ENCODE results near the gene ZBTB7C.

Gene ZBTB7C

DNA sequence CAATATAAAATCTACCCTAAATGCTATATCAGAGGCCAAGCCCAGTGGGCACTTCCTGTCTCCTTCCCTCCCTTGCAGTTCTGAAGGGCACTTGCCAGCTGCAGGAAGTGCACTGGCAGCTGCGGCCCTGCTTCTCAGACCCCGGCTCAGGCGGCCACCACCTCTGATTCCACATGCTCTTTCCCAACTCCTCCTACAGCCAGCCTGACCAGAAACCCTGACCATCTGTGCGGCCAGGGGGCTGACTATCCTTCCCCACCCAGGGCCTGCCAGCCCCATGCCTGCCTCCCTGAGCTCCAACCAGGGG, 88.6 kb downstream of the ZBTB7C start:
- DNase-seq: no peak

DNA sequence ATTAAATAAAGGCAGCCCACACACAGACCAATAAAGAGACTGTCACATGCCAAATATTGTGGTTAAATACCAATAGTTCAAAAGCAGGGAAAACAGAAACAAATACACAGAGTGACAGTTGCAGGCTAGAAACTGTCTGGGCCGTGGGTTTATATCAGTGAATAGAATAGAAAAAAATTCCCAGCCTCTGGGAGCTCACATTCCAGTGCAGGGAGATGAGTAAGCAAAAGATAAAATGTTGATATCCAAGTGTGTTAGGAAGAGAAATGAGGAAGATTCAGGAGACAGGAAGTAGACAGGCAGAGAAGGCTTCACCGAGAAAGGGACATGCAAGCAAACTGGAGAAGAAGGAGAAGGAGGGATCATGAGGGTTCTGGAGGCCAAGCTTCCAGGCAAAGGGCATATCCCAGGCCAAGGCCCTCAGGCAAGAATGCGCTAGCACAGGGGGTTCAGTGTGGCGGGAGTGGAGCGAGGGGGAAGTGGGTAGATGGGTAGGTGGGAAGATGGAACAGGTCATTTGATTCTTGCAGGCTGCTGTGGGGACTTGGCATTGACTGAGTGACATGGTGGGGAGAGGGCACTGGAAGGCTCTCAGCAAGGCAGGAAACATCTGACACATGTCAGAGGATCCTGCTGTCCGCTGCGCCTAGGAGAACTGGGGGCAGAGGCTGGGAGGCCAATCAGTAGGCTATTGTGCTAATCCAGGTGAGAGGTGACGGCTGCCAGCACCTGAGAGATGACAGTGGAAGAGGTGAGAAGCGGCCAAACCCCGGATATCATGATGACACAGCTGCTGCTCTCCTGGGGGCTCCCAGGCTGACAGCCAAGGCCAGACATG, 89.2 kb downstream of the ZBTB7C start:
- no peak for DNase-seq

DNA sequence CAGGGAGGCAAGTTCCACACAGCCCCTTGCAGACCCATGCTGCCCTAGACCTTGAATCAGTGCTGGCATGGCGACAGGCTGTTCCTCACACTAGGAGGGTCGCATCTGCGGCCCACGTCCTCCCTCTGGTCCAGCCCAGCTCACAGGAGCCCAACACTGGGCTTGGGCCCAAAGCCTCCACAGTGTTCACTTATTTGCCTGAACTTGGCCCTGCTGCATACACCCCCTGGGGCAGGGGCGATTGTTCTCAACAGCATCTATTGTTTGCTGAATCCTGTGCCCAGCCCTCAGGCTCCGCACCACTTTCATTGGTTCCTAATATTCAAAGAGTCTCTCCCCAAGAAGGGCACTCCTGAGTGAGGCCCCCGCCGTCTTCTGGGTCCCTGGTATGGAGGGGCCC, 90.7 kb downstream of the ZBTB7C start:
- no peak for DNase-seq

- no peak for DNase-seq
These were observed 91.3 kb downstream of the ZBTB7C start for GRCh38 chr18:48317781-48318381.

GRCh38 chr18:48316177-48316576, 93.0 kb downstream of the ZBTB7C start:
- DNase-seq: no peak

DNA sequence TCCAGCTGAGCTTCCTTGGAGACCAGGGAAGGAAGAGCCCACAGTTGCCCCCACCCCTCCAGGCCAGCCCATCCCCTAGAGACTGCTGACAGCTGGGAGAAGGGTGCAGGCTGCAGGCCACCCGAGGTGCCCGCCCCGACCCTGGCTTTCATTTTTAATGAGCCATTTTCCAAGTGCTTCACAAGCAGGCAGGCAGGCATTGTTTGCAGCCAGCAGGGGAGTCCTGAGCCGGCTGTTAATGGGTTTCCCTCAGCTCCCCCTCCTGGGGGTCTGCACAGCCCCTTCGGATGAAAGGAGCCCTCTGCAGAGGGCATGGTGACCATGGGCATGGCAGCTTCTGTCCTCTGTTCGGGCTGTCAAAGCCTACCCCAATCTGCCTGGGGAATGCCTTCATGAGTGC, 94.5 kb downstream of the ZBTB7C start:
- peak in 1 of 2 experiments; percentile 31 for DNase-seq

- peak in 1 of 2 experiments; percentile 49 for DNase-seq
These were observed 95.4 kb downstream of the ZBTB7C start for GRCh38 chr18:48313792-48314191.

DNA sequence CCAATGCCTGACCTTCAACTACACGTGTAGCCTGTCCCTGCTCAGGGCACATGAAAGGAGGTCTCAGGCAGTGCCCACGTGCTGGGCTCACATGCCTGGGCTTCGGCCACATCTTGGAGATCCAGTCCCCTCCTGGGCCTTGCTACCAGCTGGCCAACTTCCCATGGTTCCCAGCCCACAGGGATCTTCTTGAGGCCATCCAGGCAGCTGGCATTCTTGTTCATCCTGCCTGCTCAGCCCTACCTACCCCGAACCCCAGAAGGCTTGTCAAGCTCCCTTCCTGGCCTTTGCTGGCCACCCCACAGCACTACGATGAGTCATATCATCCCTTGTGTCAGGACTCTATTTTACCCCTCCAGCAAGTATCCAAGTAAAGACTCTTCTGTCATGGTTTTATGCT, 97.1 kb downstream of the ZBTB7C start:
- no peak for DNase-seq

DNA sequence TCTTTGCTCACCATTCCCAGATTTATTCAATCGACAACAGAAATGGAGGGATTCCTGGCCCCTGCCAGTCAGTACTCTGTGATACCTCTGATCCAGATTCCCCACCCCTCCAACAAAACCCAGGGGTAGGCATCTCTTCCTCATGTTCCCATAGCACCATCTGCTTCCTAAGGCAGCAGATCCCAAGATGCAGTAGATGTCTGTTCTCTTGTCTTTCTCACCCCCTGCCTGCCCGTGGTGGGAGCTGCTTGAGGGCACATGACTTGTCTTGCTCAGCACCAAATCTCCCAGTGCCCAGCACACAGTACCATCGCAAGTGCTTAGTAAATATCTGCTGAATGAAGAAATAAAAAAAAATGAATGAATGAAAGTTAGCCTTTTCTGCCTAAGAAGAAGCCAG, 98.2 kb downstream of the ZBTB7C start:
- DNase-seq: no peak

GRCh38 chr18:48310353-48310752, 98.8 kb downstream of the ZBTB7C start:
- DNase-seq: no peak

GRCh38 chr18:48308755-48309575, 100.2 kb downstream of the ZBTB7C start:
- no peak for DNase-seq

DNA sequence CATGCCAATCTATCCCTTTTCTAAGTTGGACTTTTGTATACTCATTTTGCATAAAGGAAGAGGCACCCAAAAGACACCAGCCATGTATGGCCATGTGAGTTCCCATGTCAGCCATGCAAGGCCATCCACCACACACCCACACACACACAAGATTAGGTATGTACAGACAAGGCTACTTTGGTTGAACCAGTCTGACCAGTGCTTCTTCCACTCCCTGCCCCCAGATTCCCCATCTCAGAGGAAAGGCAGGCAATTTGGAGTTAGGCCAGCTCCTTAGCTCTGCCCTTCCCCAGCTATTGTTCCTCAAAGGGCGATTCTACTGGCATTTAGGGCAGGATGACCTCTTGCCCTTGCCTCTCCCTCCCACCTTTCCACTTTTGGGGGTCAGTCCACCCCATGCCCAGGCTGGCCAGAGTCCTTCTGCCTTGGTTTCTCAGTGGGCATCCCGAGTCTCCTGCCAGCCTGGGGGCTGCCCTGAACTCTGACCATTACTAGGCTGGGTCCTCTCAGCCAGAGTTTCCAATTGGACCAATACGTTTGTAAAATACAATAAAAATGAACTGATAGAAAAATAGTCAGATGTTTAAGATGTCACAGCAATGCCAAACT, 101.1 kb downstream of the ZBTB7C start:
- no peak for DNase-seq

GRCh38 chr18:48306838-48307237, 102.3 kb downstream of the ZBTB7C start:
- no peak for DNase-seq

- no peak for DNase-seq
These were observed 104.1 kb downstream of the ZBTB7C start for GRCh38 chr18:48304906-48305693.

DNA sequence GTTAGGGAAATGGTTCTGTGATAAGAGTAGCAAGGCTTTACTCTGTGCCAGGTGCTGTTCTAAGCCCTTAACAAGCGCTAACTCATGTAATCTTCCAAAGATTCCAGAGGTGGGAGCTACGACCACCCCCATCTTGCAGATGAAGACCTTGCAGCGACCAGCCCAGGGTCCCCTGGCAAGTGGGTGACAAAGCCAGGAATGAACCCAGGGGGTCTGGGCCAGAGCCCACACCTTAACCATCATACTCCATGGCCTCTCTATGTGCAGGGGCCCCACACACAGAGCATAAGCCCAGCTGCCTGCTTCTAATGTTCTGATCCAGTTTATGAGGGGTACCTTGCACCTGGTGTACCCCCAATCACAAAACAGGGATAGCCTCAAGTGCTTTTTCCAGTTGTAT, 105.3 kb downstream of the ZBTB7C start:
- DNase-seq: no peak

GRCh38 chr18:48302736-48303135, 106.4 kb downstream of the ZBTB7C start:
- no peak for DNase-seq

GRCh38 chr18:48300463-48300961, 108.7 kb downstream of the ZBTB7C start:
- DNase-seq: peak; percentile 28 to 33

DNA sequence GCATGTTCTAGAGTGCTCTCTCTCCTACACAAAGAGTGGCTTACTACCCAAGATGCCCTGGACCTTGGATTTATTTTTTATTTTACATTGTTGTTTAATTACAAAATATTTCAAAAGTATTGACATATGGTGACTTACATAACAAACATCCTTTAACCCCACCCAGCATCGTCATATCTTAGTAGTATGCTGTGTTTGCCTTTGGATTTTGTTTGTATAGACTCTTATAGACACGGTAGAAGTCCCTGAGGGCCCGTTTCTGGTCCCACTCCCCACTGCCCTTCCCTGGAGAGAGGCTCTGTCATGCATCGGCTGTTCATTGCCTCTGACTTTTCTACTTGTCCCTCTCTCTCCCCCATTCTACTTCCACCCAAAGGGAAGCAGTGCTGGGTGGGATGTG, 112.0 kb downstream of the ZBTB7C start:
- no peak for DNase-seq

- DNase-seq: no peak
These were observed 112.6 kb downstream of the ZBTB7C start for GRCh38 chr18:48296581-48296980.

GRCh38 chr18:48295586-48296311, 113.4 kb downstream of the ZBTB7C start:
- no peak for DNase-seq

DNA sequence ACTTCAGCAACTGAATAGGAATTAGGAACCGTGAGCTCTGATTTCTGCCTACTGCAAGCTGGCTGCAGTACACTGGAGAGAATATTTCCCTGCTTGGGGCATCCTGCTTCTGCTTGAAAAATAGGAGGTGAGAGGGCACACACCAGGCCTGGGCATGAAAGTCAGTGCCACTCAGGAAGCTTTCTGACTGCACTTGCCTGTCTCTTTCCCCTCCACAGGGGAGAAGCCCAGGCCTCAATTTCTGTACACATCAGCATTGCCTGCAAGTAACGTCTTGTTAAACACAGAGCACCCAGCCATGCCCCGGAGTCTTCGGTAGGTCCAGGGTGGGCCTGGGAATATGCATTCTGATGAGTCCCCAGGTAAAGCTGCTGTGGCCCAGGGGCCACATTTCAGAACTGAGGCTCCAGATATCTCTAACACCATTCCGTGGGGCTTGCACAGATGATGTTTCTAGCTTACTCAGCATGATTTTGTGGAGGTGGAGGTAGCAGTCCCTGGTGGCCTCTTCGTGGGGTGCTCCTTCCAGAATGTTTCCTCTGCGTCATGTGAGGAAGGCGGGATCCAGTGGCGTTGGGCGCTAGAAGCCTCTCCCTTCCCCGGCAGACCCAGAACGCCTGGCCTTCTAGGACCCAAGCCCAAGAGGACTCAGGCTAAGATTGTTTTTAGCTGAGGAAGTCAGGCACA, 114.1 kb downstream of the ZBTB7C start:
- DNase-seq: no peak

Data from NCI-H187 (cell line).